ENCODE results near the gene MBOAT1. TPM values are rescaled to one million over a fixed set of nuclear protein-coding genes. Genes with fewer than 3 reads are reported as not detected.

Gene MBOAT1
- total and polyA plus RNA-seq, 8 donors: 14.8 to 22.2 (median 19.0) TPM

- intact Hi-C loops (cut with DNase I): no loop called here
- peak overlapping the region in 1 of 2 donors; percentile 80 for H3K27ac ChIP-seq
Measured at GRCh38 chr6:20169119-20169557, 43.1 kb downstream of the MBOAT1 start.

GRCh38 chr6:20168690-20169089, 43.6 kb downstream of the MBOAT1 start:
- Histone ChIP-seq H3K27me3 (no peaks in the 10 kb centered on the region), H3K36me3 (no peaks in the 10 kb centered on the region), H3K4me3 (no peak overlapping the region), H3K27ac (peak overlapping the region in 1 of 2 donors; percentile 80), H3K4me1 (peaks cover 0 to 35% of the 10 kb centered on the region in 2 donors), H3K9me3 (no peaks in the 10 kb centered on the region)
- no peak for ATAC-seq
- DNase-seq: no peak
- intact Hi-C loops (cut with DNase I): no loop called here
- TF ChIP-seq CTCF (IDR thresholded peaks at IDR 0.05): no peak

More at GRCh38 chr6:20169119-20169557, 43.1 kb downstream of the MBOAT1 start:
- peak; percentile 63 for ATAC-seq
- H3K4me1 ChIP-seq: peaks cover 0 to 38% of the 10 kb centered on the region in 2 donors
- no peak for DNase-seq
- H3K4me3 ChIP-seq: no peak overlapping the region
- no peaks in the 10 kb centered on the region for H3K9me3 ChIP-seq
- no peaks in the 10 kb centered on the region for H3K36me3 ChIP-seq
- TF ChIP-seq CTCF (IDR thresholded peaks at IDR 0.05): no peak
- H3K27me3 ChIP-seq: no peaks in the 10 kb centered on the region

- Histone ChIP-seq H3K4me1 (peaks cover 0 to 31% of the 10 kb centered on the region in 2 donors), H3K4me3 (no peak overlapping the region), H3K9me3 (no peaks in the 10 kb centered on the region), H3K27me3 (no peaks in the 10 kb centered on the region), H3K36me3 (no peaks in the 10 kb centered on the region), H3K27ac (no peak overlapping the region)
- ATAC-seq (no peak), DNase-seq (no peak)
- intact Hi-C loops (cut with DNase I): no loop called here
- no peak for TF ChIP-seq CTCF (IDR thresholded peaks at IDR 0.05)
Measured at GRCh38 chr6:20167601-20168000, 44.7 kb downstream of the MBOAT1 start.

GRCh38 chr6:20166210-20166609, 46.1 kb downstream of the MBOAT1 start:
- H3K27ac ChIP-seq: no peak overlapping the region
- H3K27me3 ChIP-seq: no peaks in the 10 kb centered on the region
- peak; percentile 29 for ATAC-seq
- no peak for TF ChIP-seq CTCF (IDR thresholded peaks at IDR 0.05)
- H3K4me1 ChIP-seq: peaks cover 0 to 31% of the 10 kb centered on the region in 2 donors
- no peak for DNase-seq
- no peaks in the 10 kb centered on the region for H3K9me3 ChIP-seq
- intact Hi-C loops (cut with DNase I): no loop called here
- no peaks in the 10 kb centered on the region for H3K36me3 ChIP-seq
- no peak overlapping the region for H3K4me3 ChIP-seq

- intact Hi-C loops (cut with DNase I): no loop called here
- ATAC-seq: no peak
Measured at GRCh38 chr6:20162515-20162914, 49.8 kb downstream of the MBOAT1 start.

More at GRCh38 chr6:20162515-20162914, 49.8 kb downstream of the MBOAT1 start:
- H3K4me3 ChIP-seq: no peak overlapping the region
- no peaks in the 10 kb centered on the region for H3K4me1 ChIP-seq
- no peaks in the 10 kb centered on the region for H3K36me3 ChIP-seq
- DNase-seq: no peak
- H3K27ac ChIP-seq: no peak overlapping the region
- no peaks in the 10 kb centered on the region for H3K27me3 ChIP-seq
- no peak for TF ChIP-seq CTCF (IDR thresholded peaks at IDR 0.05)
- no peaks in the 10 kb centered on the region for H3K9me3 ChIP-seq

Measured in left lung (tissue), 10 donors.